Measurements from ENCODE around the gene GPR25. TPM values are rescaled to one million over a fixed set of nuclear protein-coding genes. Genes with fewer than 3 reads are reported as not detected.

Gene GPR25
- total and polyA plus RNA-seq, 2 of the 4 experiments (the other 2 are of a cell fraction), result not detected

- no peaks in the 10 kb centered on the region; the same call in 1 of the 2 replicates for H4K20me1 ChIP-seq (ENCODE audit: insufficient read depth, low read length)
- peaks cover 3% of the 10 kb centered on the region; the same call in 1 of the 2 replicates for H3K9me1 ChIP-seq (ENCODE audit: insufficient read depth, low read length)
- dilution Hi-C loops (cut with HindIII; ENCODE audit: low sequenced_read_pairs, unreplicated experiment), result no loop called here
- H2BK5ac ChIP-seq (ENCODE audit: low read depth, low read length, poor library complexity, severe bottlenecking), result no peak overlapping the region
- ChIA-PET POLR2A (ENCODE audit: unreplicated experiment) (interaction anchor here (0.6 kb wide), 1 partner anchor 11 kb away, joined by 4 read pairs; no protein-coding TSS in a partner anchor), CTCF (no interaction called here)
- H4K8ac ChIP-seq (ENCODE audit: low read depth in 2 of 2, low read length in 2 of 2), result no peak overlapping the region
- no peak overlapping the region for H2AK5ac ChIP-seq (ENCODE audit: low read depth, low read length)
- no peak overlapping the region for H3K4me2 ChIP-seq (ENCODE audit: low read depth, low read length)
- H4K5ac ChIP-seq (ENCODE audit: low read depth, low read length), result no peak overlapping the region
- H2BK15ac ChIP-seq (ENCODE audit: low read depth, low read length), result no peak overlapping the region
- H3K56ac ChIP-seq (ENCODE audit: extremely low read depth, insufficient read depth, low read length), result no peak overlapping the region
- H3K4me3 ChIP-seq (ENCODE audit: insufficient read depth, low read depth, low read length), result no peak overlapping the region
- H4K91ac ChIP-seq (ENCODE audit: insufficient read depth, low read depth, low read length), result no peak overlapping the region
- ATAC-seq (ENCODE audit: low read depth) (no peak), DNase-seq (no peak)
- no peak overlapping the region for H3K27ac ChIP-seq (ENCODE audit: insufficient read depth, low read length)
- intact Hi-C loops (cut with micrococcal nuclease), result no loop called here
- H3K14ac ChIP-seq (replicated peaks; ENCODE audit: low read depth, low read length), result no peak overlapping the region
- H3K27me3 ChIP-seq (ENCODE audit: control insufficient read depth, insufficient read depth, low read length), result peaks cover 54% of the 10 kb centered on the region
- no TSS peak for BruUV-seq (replicated peaks)
- peaks cover 3% of the 10 kb centered on the region; the same call in 1 of the 2 replicates for H3K4me1 ChIP-seq (ENCODE audit: control insufficient read depth, insufficient read depth, low read length)
- H2BK120ac ChIP-seq (ENCODE audit: low read depth, low read length), result no peak overlapping the region
- H3K9ac ChIP-seq (ENCODE audit: low read depth, low read length), result no peak overlapping the region
- H3K23ac ChIP-seq (ENCODE audit: low read depth, low read length), result no peak overlapping the region
- no peak overlapping the region for H2BK20ac ChIP-seq (ENCODE audit: low read depth, low read length)
- H3K9me3 ChIP-seq (ENCODE audit: control insufficient read depth, insufficient read depth, low read length), result no peaks in the 10 kb centered on the region
- H2AK9ac ChIP-seq (replicated peaks; ENCODE audit: low read depth, low read length, poor library complexity), result no peak overlapping the region
- WGBS, 2 experiments (ENCODE audit: extremely low coverage in 2 of 2, insufficient read length in 1 of 2), result 80% methylated on average over 1 of the region's 9 CpGs; no CpG with 5 or more reads in 1 of the 2 experiments
- H3K4ac ChIP-seq (ENCODE audit: low read depth, low read length), result no peak overlapping the region
- H2AFZ ChIP-seq (replicated peaks; ENCODE audit: low read length, poor library complexity), result no peak overlapping the region
- no peaks in the 10 kb centered on the region for H3K79me1 ChIP-seq (ENCODE audit: low read depth in 1 of 2, low read length in 2 of 2)
- in situ Hi-C loops (cut with MboI; ENCODE audit: low sequenced_read_pairs), result no loop called here
- no peak for TF ChIP-seq FOS (IDR thresholded peaks at IDR 0.05; ENCODE audit: low read depth, low read length)
- no peak for TF ChIP-seq MAZ (IDR thresholded peaks at IDR 0.05; ENCODE audit: borderline replicate concordance, low read depth, low read length)
- TF ChIP-seq SMC3 (IDR thresholded peaks at IDR 0.05; ENCODE audit: low read depth, low read length), result no peak
- TF ChIP-seq POLR2A (IDR thresholded peaks at IDR 0.05; ENCODE audit: low read depth, low read length), result no peak
- no peak for TF ChIP-seq USF2 (IDR thresholded peaks at IDR 0.05; ENCODE audit: low read depth, low read length)
- TF ChIP-seq MXI1 (IDR thresholded peaks at IDR 0.05; ENCODE audit: borderline replicate concordance, low read depth, low read length), result no peak
- TF ChIP-seq CEBPB (IDR thresholded peaks at IDR 0.05; ENCODE audit: low read depth, low read length), result no peak
- TF ChIP-seq, protein P1, sequence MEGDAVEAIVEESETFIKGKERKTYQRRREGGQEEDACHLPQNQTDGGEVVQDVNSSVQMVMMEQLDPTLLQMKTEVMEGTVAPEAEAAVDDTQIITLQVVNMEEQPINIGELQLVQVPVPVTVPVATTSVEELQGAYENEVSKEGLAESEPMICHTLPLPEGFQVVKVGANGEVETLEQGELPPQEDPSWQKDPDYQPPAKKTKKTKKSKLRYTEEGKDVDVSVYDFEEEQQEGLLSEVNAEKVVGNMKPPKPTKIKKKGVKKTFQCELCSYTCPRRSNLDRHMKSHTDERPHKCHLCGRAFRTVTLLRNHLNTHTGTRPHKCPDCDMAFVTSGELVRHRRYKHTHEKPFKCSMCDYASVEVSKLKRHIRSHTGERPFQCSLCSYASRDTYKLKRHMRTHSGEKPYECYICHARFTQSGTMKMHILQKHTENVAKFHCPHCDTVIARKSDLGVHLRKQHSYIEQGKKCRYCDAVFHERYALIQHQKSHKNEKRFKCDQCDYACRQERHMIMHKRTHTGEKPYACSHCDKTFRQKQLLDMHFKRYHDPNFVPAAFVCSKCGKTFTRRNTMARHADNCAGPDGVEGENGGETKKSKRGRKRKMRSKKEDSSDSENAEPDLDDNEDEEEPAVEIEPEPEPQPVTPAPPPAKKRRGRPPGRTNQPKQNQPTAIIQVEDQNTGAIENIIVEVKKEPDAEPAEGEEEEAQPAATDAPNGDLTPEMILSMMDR (conservative IDR thresholded peaks at IDR 0.05; ENCODE audit: low read depth, low read length), result no peak
- TF ChIP-seq CHD1 (IDR thresholded peaks at IDR 0.05; ENCODE audit: low read depth, low read length), result no peak
- no peak for TF ChIP-seq RCOR1 (IDR thresholded peaks at IDR 0.05; ENCODE audit: insufficient replicate concordance, low read length)
- no peak overlapping the region for H3K18ac ChIP-seq (ENCODE audit: low read depth, low read length)
- no peaks in the 10 kb centered on the region for H3K36me3 ChIP-seq (ENCODE audit: control insufficient read depth, insufficient read depth, low read length)
Measured at GRCh38 chr1:200895801-200896530, 23.2 kb downstream of the GPR25 start.

Measured in IMR-90 (cell line).